Subcutaneous abdominal adipose tissue (tissue), 5 donors: Measurements from ENCODE around the gene VTI1A.
A peak's percentile ranks its signal among the peaks of the same experiment; 100 is the strongest.

ENCODE experiments used
- H3K27ac ChIP-seq: one replicate; pipeline ENCODE4 v1.7.0; 2013; ENCODE audit warnings: low read depth, mild to moderate bottlenecking, inconsistent platforms, low read length, moderate library complexity
- H3K27me3 ChIP-seq, 5 donors: one replicate each; pipeline ENCODE4 v1.7.0; 2013; ENCODE audit warnings: low read length in 5 of 5, inconsistent platforms in 1 of 5; ENCODE audit not compliant: control insufficient read depth in 5 of 5, insufficient read depth in 4 of 5
- H3K36me3 ChIP-seq, 5 donors: one replicate each; pipeline ENCODE4 v1.7.0; 2013; ENCODE audit warnings: low read length in 5 of 5; ENCODE audit not compliant: control insufficient read depth in 5 of 5, insufficient read depth in 5 of 5
- H3K4me1 ChIP-seq, 5 donors: one replicate each; pipeline ENCODE4 v1.7.0; 2013; ENCODE audit warnings: low read length in 5 of 5, mild to moderate bottlenecking in 3 of 5, moderate library complexity in 1 of 5; ENCODE audit not compliant: control insufficient read depth in 5 of 5, insufficient read depth in 5 of 5
- H3K4me3 ChIP-seq, 5 donors: one replicate each; pipeline ENCODE4 v1.7.0; 2013; ENCODE audit warnings: low read length in 5 of 5, low read depth in 1 of 5
- H3K9ac ChIP-seq, 5 donors: one replicate each; pipeline ENCODE4 v1.7.0; 2013; ENCODE audit warnings: low read length in 5 of 5, mild to moderate bottlenecking in 4 of 5, moderate library complexity in 3 of 5
- H3K9me3 ChIP-seq, 5 donors: one replicate each; pipeline ENCODE4 v1.7.0; 2013; ENCODE audit warnings: low read length in 5 of 5; ENCODE audit not compliant: control insufficient read depth in 5 of 5
- donor health status: healthy.
- donor health status: healthy.
- donor health status: healthy.
- donor health status: healthy.
- donor health status: healthy.

Gene VTI1A

DNA sequence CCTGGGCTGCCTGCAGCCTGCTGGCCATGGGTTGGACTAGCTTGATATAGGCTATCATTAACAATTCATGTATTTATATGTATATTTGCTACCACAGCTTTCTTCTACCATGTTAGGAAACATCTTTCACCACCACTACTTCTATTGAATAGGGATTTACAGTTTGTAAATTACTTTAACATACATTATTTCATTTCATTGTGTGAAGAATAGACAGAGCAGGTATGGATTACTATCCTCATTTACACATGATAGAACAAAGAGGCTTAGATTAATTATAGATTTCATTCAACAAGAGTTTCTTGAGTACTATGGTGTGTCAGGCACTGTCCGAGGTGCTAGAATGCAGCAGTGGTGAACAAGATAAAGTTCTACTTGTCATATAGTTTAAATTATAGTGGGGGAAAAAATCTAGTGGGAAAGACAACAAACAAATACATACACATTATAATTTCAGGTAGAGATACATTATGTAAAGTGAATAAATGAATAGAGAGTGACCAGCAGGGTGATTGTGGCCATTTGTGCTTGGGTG, 20.6 kb downstream of the VTI1A start:
- H3K4me3 ChIP-seq, result no peak overlapping the region
- H3K27me3 ChIP-seq, result no peaks in the 10 kb centered on the region
- peaks cover 0 to 6% (median 0%) of the 10 kb centered on the region in 5 donors for H3K4me1 ChIP-seq
- H3K27ac ChIP-seq, result no peak overlapping the region
- H3K9ac ChIP-seq, result no peak overlapping the region
- peaks cover 10 to 32% (median 20%) of the 10 kb centered on the region in 5 donors for H3K36me3 ChIP-seq
- no peaks in the 10 kb centered on the region for H3K9me3 ChIP-seq

DNA sequence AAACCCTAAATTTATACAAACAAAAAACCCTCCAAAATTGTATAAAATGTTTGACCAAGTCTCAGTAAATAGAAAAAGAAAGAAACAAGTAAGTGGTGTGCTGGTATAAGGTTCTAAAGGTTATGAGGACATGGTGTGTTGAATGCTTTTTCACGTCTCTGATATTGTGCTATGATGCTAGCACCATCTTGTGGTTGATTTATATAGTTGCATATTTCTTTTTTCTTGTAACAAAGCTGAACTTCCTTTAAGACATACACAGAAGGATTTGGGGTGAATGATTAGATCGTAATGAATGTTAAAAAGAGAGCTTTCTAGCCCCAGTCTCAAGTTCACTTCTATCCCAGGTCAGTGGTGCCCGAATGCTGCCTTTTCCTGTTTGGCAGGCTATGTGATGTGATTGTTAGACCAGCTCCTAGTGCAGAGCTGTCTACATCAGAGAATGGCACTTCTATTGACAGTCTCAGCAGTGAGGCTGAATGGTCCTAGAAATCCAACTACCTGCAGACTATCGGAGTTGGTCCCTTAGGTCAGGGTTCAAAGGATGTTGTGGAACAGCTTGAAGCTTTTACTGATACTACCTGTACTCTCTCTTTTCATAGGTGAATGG, 25.0 kb downstream of the VTI1A start:
- H3K9me3 ChIP-seq, result no peaks in the 10 kb centered on the region
- no peaks in the 10 kb centered on the region for H3K27me3 ChIP-seq
- peaks cover 0 to 9% (median 0%) of the 10 kb centered on the region in 5 donors for H3K4me1 ChIP-seq
- no peak overlapping the region for H3K27ac ChIP-seq
- H3K4me3 ChIP-seq, result no peak overlapping the region
- peak overlapping the region in 1 of 5 donors; percentile 5 for H3K9ac ChIP-seq
- peaks cover 0 to 10% (median 5%) of the 10 kb centered on the region in 5 donors for H3K36me3 ChIP-seq

DNA sequence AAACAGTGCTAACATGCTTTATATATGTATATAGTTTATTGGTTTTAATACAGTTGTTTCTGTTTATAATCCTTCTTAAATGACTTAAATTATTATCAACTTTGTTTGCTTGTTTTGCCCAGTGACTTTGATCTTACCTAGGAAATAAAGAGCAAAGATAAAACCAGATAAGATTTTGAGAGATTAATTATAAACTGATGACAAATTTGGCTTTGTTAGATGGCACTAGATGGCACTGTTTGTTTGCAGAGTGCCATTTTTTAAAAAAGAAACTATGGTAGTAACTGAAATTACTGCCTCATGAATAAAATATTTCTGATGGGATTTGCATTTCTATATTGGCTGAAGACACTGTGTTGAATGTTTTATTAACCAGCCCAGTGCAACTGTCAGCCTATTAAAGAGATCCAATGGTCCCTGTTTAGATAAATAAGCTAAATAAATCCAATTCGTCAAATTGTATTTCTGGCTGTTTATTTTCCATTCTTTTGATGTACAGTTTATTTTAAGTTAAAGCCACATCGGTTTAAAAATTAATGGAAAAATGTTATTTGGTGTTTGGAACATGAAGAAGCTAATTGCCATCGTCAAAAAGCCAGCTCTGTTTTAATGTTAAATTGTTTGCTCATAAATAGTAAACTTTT, 28.7 kb downstream of the VTI1A start:
- Histone ChIP-seq H3K36me3 (no peaks in the 10 kb centered on the region), H3K4me3 (no peak overlapping the region), H3K27ac (no peak overlapping the region), H3K27me3 (no peaks in the 10 kb centered on the region), H3K9me3 (no peaks in the 10 kb centered on the region), H3K4me1 (peaks cover 0 to 9% (median 0%) of the 10 kb centered on the region in 5 donors), H3K9ac (no peak overlapping the region)

DNA sequence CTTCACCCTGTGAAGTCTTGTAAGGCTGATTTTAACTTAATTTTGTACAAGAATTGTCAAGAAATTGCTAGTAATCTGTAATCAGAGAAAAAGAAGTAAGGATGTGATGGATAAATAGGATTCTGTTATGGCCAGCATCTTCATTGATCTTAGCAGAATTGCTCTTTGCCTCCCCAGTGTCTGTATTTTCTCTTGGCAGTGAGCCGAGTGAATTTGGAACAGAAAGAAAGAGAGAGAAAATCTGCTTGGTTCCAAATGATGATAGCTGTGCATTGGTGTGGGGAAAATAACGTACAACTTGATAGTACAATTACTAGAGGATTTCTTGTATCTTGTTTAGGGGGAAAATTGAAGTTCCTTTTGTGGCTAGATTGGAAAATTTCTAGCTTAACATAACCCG, 34.6 kb downstream of the VTI1A start:
- H3K9me3 ChIP-seq, result no peaks in the 10 kb centered on the region

DNA sequence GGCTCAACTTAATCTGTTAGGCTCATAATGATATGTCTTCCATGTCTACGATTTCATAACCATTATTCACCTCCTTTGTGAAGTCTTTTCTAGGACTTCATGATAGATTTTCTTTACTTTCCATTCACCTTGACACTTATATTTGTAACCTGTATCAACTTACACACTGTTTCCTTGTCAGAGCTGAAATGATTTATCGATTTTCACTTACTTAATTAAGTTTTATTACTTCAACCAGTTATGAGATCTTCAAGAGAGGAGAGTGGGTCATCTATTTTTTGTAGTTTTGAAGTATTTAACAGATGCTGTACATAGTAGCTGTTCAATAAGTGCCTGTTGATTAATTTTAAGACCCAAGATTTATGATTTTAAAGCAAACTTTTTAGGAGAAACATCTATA, 37.4 kb downstream of the VTI1A start:
- Histone ChIP-seq H3K9me3 (no peaks in the 10 kb centered on the region), H3K4me3 (no peak overlapping the region), H3K9ac (no peak overlapping the region)

More for the DNA sequence above, 34.6 kb downstream of the VTI1A start:
- no peak overlapping the region for H3K4me3 ChIP-seq
- H3K36me3 ChIP-seq, result no peaks in the 10 kb centered on the region
- no peak overlapping the region for H3K27ac ChIP-seq
- H3K4me1 ChIP-seq, result no peaks in the 10 kb centered on the region
- H3K9ac ChIP-seq, result no peak overlapping the region
- H3K27me3 ChIP-seq, result no peaks in the 10 kb centered on the region

DNA sequence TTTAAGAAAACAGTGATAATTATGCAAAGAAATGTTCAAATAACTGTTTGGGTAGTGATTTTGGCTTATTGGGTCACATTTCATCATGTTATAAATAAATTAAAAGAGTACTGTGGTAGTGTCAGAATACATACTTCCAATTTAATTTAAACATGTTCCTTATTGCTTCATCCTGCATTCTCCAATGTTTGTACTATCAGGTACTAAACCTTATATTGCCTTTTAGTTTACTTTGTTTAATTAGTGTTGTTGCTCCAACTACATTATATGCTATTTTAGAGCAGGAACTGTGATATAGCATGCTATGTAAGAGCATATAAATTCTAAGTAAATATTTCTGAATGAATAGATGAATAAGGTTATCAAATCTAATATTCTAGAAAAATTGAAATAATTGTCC, 40.9 kb downstream of the VTI1A start:
- H3K4me3 ChIP-seq, result no peak overlapping the region
- no peak overlapping the region for H3K9ac ChIP-seq
- H3K27me3 ChIP-seq, result no peaks in the 10 kb centered on the region
- H3K4me1 ChIP-seq, result peaks cover 0 to 7% (median 4%) of the 10 kb centered on the region in 5 donors
- no peaks in the 10 kb centered on the region for H3K36me3 ChIP-seq
- H3K9me3 ChIP-seq, result no peaks in the 10 kb centered on the region
- H3K27ac ChIP-seq, result no peak overlapping the region

More for the DNA sequence above, 37.4 kb downstream of the VTI1A start:
- Histone ChIP-seq H3K36me3 (no peaks in the 10 kb centered on the region), H3K27ac (no peak overlapping the region), H3K27me3 (no peaks in the 10 kb centered on the region), H3K4me1 (no peaks in the 10 kb centered on the region)

DNA sequence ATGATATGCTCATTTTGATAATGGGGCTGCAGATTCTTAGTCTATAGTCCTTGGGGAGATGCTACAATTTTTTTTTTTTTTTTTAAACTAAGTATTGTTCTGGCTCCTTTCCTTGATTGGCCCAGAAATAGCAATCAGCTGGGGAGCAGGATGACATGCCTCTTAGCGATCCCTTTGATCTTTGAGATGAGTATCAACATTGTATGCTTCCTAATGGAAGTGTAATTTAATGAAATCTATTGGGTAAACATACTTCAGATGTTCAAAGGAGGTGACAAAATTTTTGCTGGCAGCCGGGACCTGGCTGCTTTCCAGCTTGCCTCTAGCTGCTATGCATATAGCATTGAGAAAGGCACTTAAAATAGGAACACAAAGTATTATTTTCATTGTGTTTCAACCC, 43.5 kb downstream of the VTI1A start:
- Histone ChIP-seq H3K27me3 (no peaks in the 10 kb centered on the region), H3K4me1 (peaks cover 0 to 7% (median 4%) of the 10 kb centered on the region in 5 donors), H3K9me3 (no peaks in the 10 kb centered on the region), H3K9ac (no peak overlapping the region), H3K36me3 (no peaks in the 10 kb centered on the region), H3K4me3 (no peak overlapping the region), H3K27ac (no peak overlapping the region)

DNA sequence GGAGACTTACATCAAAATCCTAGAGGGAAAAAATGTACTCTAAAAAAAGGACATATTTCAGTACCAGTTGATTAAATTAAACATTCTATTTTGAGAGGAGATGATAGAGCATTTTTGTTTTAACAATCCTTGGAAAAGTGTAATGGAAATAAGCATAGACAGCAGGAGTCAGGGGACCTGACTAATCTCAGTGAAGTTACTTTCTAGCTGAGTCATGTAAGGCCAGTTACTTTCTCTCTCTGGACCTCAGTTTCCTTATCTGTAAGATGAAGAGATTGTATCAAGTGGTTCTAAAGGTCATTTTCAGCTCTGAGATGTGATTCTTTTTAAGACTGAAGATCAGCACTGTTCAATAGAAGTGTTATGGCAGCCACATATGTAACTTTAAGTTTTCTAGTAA, 44.1 kb downstream of the VTI1A start:
- peaks cover 0 to 7% (median 4%) of the 10 kb centered on the region in 5 donors for H3K4me1 ChIP-seq
- no peaks in the 10 kb centered on the region for H3K9me3 ChIP-seq
- no peaks in the 10 kb centered on the region for H3K27me3 ChIP-seq
- no peak overlapping the region for H3K4me3 ChIP-seq
- no peak overlapping the region for H3K9ac ChIP-seq
- H3K27ac ChIP-seq, result no peak overlapping the region
- no peaks in the 10 kb centered on the region for H3K36me3 ChIP-seq

DNA sequence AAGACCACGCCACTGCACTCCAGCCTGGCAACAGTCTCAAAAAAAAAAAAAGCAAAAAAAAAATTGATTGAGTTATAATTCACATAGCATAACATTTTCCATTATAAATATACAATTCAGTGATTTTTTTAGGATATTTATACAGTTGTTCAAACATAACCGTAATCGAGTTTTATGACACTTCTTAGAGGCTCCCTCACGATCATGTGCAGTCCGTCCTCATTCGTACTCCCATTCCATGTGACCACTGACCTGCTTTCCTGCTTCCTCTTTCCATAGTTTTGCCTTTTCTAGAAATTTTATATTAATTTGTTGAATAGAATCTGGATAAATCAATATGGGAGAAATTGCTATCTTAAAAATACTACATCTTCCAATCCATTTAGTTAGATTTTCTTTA, 45.7 kb downstream of the VTI1A start:
- Histone ChIP-seq H3K36me3 (no peaks in the 10 kb centered on the region), H3K9ac (no peak overlapping the region), H3K27me3 (no peaks in the 10 kb centered on the region), H3K4me3 (no peak overlapping the region), H3K27ac (no peak overlapping the region), H3K9me3 (no peaks in the 10 kb centered on the region), H3K4me1 (peaks cover 0 to 7% (median 4%) of the 10 kb centered on the region in 5 donors)

DNA sequence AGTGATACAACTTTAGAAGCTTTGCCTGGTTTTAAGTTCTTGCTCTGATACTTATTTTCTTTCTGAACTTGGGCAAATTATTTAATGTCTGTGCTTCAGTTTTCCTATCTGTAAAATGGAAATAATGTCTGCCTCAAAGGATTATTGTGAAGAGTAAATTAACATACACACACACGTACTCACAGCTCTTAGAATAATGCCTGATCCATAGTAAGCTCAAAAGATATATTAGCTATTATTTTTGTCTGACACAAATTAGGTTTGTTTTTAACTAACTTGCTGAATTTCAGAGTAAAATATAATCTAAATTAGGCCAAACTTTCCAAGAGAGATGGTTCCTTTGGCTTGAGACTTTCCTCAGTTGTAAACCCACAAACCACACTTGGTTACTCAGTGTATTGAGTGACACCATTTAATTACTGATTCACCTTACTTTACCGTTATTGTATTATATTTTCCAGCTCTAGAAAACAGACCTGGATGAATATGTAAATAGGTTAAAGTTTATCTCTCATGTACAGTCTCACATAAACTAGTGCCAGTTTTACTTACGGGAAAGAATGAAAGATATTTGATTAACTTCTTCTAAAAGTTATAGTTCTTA, 50.4 kb downstream of the VTI1A start:
- Histone ChIP-seq H3K9me3 (no peaks in the 10 kb centered on the region), H3K4me3 (no peak overlapping the region), H3K9ac (no peak overlapping the region), H3K4me1 (no peaks in the 10 kb centered on the region), H3K27me3 (no peaks in the 10 kb centered on the region), H3K36me3 (peaks cover 0 to 2% (median 0%) of the 10 kb centered on the region in 5 donors), H3K27ac (no peak overlapping the region)
